K562 (cell line): ENCODE measurements around the gene E2F2. TPM values are rescaled to one million over a fixed set of nuclear protein-coding genes. Genes with fewer than 3 reads are reported as not detected.

Experiments used
- ATAC-seq: fragments of 200-7000 bp; cut with Tn5 transposase; 3 replicates; pipeline ENCODE4 v1.9.1; 2020; ENCODE audit warnings: moderate library complexity
- BruUV-seq: library from RNA; stranded (reverse); fragments of 400-500 nt; replicated peaks from 2 replicates; lab custom pipeline; 2021; lab: Mats Ljungman, UMichigan
- CTCF ChIA-PET: fragments of 300-600 bp; formaldehyde crosslinking; extraction: SDS; loops from one replicate; lab custom pipeline; 2021; ENCODE audit warnings: low intra/inter-chr PET ratio; lab: Yijun Ruan, JAX
- POLR2A ChIA-PET: fragments of 300-600, 350-650 bp; sonication (Branson Sonifier 250); formaldehyde crosslinking; extraction: SDS; loops from one replicate; lab custom pipeline; 2021; ENCODE audit warnings: antibody characterized with exemption, inconsistent platforms; lab: Yijun Ruan, JAX
- DNase-seq, 4 experiments: peaks; one replicate each; pipeline versions ENCODE4 v3.0.0 to v3.0.0-alpha.2; 2011 to 2018; ENCODE audit warnings: low spot score in 3 of 4, mixed read lengths in 3 of 4; ENCODE audit errors: extremely low read depth in 1 of 4
- FAIRE-seq: peaks from 2 replicates; lab custom pipeline; 2011; peaks lifted over from hg19 to GRCh38; lab: Jason Lieb, UNC
- H2AFZ ChIP-seq: 2 replicates; pipeline ENCODE4 v1.6.0; 2011; ENCODE audit warnings: low read depth, low read length, control low read depth, inconsistent platforms
- H3K27ac ChIP-seq: fragments of 200-600 bp; 3 replicates; pipeline ENCODE4 v1.8.0; 2011; ENCODE audit warnings: low read depth, mild to moderate bottlenecking, control low read depth, inconsistent platforms, low read length, moderate library complexity, mixed read lengths; ENCODE audit errors: extremely low read depth
- H3K27me3 ChIP-seq, 2 experiments: fragments of 300-600 bp in 1 of 2; 2 replicates in 1 of 2; 3 replicates in 1 of 2; pipeline versions ENCODE4 v1.6.0 to v1.8.0; 2011; ENCODE audit warnings: inconsistent platforms in 2 of 2, low read length in 2 of 2, mild to moderate bottlenecking in 1 of 2, mixed read lengths in 1 of 2, moderate library complexity in 1 of 2; ENCODE audit not compliant: control insufficient read depth in 2 of 2, insufficient read depth in 2 of 2
- H3K36me3 ChIP-seq: fragments of 300-600 bp; 3 replicates; pipeline ENCODE4 v1.8.0; 2011; ENCODE audit warnings: mild to moderate bottlenecking, low read length, inconsistent platforms; ENCODE audit not compliant: control insufficient read depth, insufficient read depth
- H3K4me1 ChIP-seq, 2 experiments: fragments of 200-600 bp in 1 of 2; replicated peaks in 1 of 2; 2 replicates in 1 of 2; 3 replicates in 1 of 2; pipeline versions ENCODE4 v1.5.1 to v1.8.0; 2011; ENCODE audit warnings: inconsistent platforms in 2 of 2, low read length in 2 of 2, mild to moderate bottlenecking in 1 of 2, mixed read lengths in 1 of 2, moderate library complexity in 1 of 2; ENCODE audit not compliant: control insufficient read depth in 2 of 2, insufficient read depth in 2 of 2
- H3K4me2 ChIP-seq: 2 replicates; pipeline ENCODE4 v1.6.1; 2011; ENCODE audit warnings: low read length, control low read depth, inconsistent platforms, mixed read lengths; ENCODE audit not compliant: insufficient read depth
- H3K4me3 ChIP-seq: fragments of 200-600 bp; sonication (generic), shearing (Covaris generic); 2 replicates; pipeline ENCODE4 v1.5.1; 2016; ENCODE audit warnings: control low read depth, inconsistent platforms
- H3K79me2 ChIP-seq: fragments of 200-600 bp; 3 replicates; pipeline ENCODE4 v1.8.0; 2011; ENCODE audit warnings: low read length, inconsistent platforms; ENCODE audit not compliant: control insufficient read depth, insufficient read depth
- H3K9ac ChIP-seq, 2 experiments: 2 replicates each; pipeline versions ENCODE4 v1.6.0 to v1.6.1; 2011; ENCODE audit warnings: low read depth in 2 of 2, low read length in 2 of 2, control low read depth in 1 of 2, inconsistent platforms in 1 of 2, mild to moderate bottlenecking in 1 of 2, mixed read lengths in 1 of 2; ENCODE audit not compliant: insufficient read depth in 1 of 2
- H3K9me1 ChIP-seq: one replicate; pipeline ENCODE4 v1.6.0; 2011; ENCODE audit warnings: inconsistent platforms, mild to moderate bottlenecking, low read length, moderate library complexity; ENCODE audit not compliant: control insufficient read depth, insufficient read depth
- H3K9me3 ChIP-seq: replicated peaks from 2 replicates; pipeline ENCODE4 v1.5.1; 2011; ENCODE audit warnings: low read depth, low read length, inconsistent platforms; ENCODE audit not compliant: control insufficient read depth, insufficient read depth
- H4K20me1 ChIP-seq: replicated peaks from 2 replicates; pipeline ENCODE4 v1.6.1; 2011; ENCODE audit warnings: low read length, inconsistent platforms, mixed read lengths; ENCODE audit not compliant: control insufficient read depth, insufficient read depth
- COPS2 ChIP-seq: fragments of 450-650 bp; conservative IDR thresholded peaks from 2 replicates; pipeline ENCODE4 v1.6.1; 2016; ENCODE audit warnings: mild to moderate bottlenecking, moderate library complexity
- EP400 ChIP-seq: fragments of 450-650 bp; IDR thresholded peaks from 2 replicates; pipeline ENCODE4 v1.6.1; 2017; ENCODE audit warnings: antibody characterized with exemption, mild to moderate bottlenecking, moderate library complexity
- MGA ChIP-seq: fragments of 450-650 bp; IDR thresholded peaks from 2 replicates; pipeline ENCODE4 v1.6.1; 2016; ENCODE audit warnings: mild to moderate bottlenecking, moderate library complexity
- MYBL2 ChIP-seq, 2 experiments: fragments of 450-650 bp in 1 of 2; sonication (generic) in 1 of 2; formaldehyde crosslinking in 1 of 2; IDR thresholded peaks; 2 replicates each; pipeline versions ENCODE4 v1.6.1 to v1.8.1; 2017 to 2022; ENCODE audit warnings: borderline replicate concordance in 1 of 2, inconsistent platforms in 1 of 2, low read depth in 1 of 2, mild to moderate bottlenecking in 1 of 2, missing genetic modification reagents in 1 of 2, moderate library complexity in 1 of 2
- NFXL1 ChIP-seq: fragments of 450-650 bp; formaldehyde crosslinking; IDR thresholded peaks from 2 replicates; pipeline ENCODE4 v1.4.0; 2021; ENCODE audit warnings: mild to moderate bottlenecking
- NRF1 ChIP-seq, 2 experiments: fragments of 450-650 bp; IDR thresholded peaks in 1 of 2; conservative IDR thresholded peaks in 1 of 2; 2 replicates each; pipeline ENCODE4 v1.6.1; 2014; ENCODE audit warnings: mild to moderate bottlenecking in 2 of 2
- THAP7 ChIP-seq: fragments of 250-450 bp; sonication (Bioruptor Pico); IDR thresholded peaks from 2 replicates; pipeline ENCODE4 v1.5.0; 2021
- ZC3H4 ChIP-seq: sonication (generic); formaldehyde crosslinking; IDR thresholded peaks from 2 replicates; pipeline ENCODE4 v1.9.0; 2021; ENCODE audit warnings: missing genetic modification reagents, borderline replicate concordance
- WGBS: fragments of 100-300 bp; shearing (Covaris generic); methylation state at CpG from one replicate; pipeline ENCODE4 v1.1.6; 2016; ENCODE audit warnings: low coverage, mixed read lengths; ENCODE audit not compliant: insufficient coverage; ENCODE audit errors: missing lambda C conversion rate; 5-methylcytosine and 5-hydroxymethylcytosine counted together
- in situ Hi-C: fragments of 300-500 bp; cut with MboI; formaldehyde crosslinking; loops from 4 replicates; pipeline ENCODE4 v1.15.0; 2018; ENCODE audit warnings: inconsistent platforms, mixed read lengths
- intact Hi-C: fragments of 100-400 bp; cut with micrococcal nuclease; formaldehyde crosslinking; loops from 2 replicates; pipeline ENCODE4 v1.14.2; 2022
- polyA plus RNA-seq, 8 experiments: library from polyadenylated mRNA; depleted of rRNA in 4 of 8; stranded (reverse) in 5 of 8; unstranded in 3 of 8; fragments of >200 nt; fragmentation: Nextera tagmentation in 2 of 8; fragmentation: Illumina TruSeq in 1 of 8; extraction: Ambion mirVana in 2 of 8; extraction: Trizol in 1 of 8; gene quantifications; 2 replicates each; pipeline versions ENCODE4 v1.2.1 to v1.2.3, GENCODE V29; 2011 to 2014; ENCODE audit warnings: inconsistent platforms in 1 of 8, missing spikeins in 1 of 8
- total RNA-seq, 7 experiments: library from RNA; depleted of rRNA in 6 of 7; stranded (reverse); fragments of >200 nt in 6 of 7; fragmentation: Illumina TruSeq in 2 of 7; extraction: Trizol in 2 of 7; gene quantifications; 2 replicates each; pipeline versions ENCODE4 v1.2.1 to v1.2.3, GENCODE V29; 2011 to 2021; ENCODE audit warnings: low replicate concordance in 1 of 7
- TF ChIP-seq, protein P1 (sequence below), 2 experiments: fragments of 450-650 bp in 1 of 2; sonication (generic) in 1 of 2; formaldehyde crosslinking in 1 of 2; IDR thresholded peaks in 1 of 2; conservative IDR thresholded peaks in 1 of 2; 2 replicates each; pipeline versions ENCODE4 v1.6.1 to v1.8.1; 2016 to 2023; ENCODE audit warnings: mild to moderate bottlenecking in 2 of 2, moderate library complexity in 2 of 2, inconsistent platforms in 1 of 2, missing genetic modification reagents in 1 of 2

Gene E2F2
- total and polyA plus RNA-seq, 9 of the 15 experiments (the other 6 are each of a cell fraction or from before 2014, with no cell fraction given) = 3.1 to 25.3 (median 11.4) TPM

GRCh38 chr1:23571465-23571864, 40.4 kb upstream of the E2F2 start:
- peaks cover 19 to 28% of the 10 kb centered on the region in 2 experiments for H3K4me1 ChIP-seq
- intact Hi-C loops = no loop called here
- H3K36me3 ChIP-seq = no peaks in the 10 kb centered on the region
- H3K27me3 ChIP-seq = no peaks in the 10 kb centered on the region; a peak in 1 of 5 replicates
- no peak overlapping the region for H2AFZ ChIP-seq
- H3K4me3 ChIP-seq = no peak overlapping the region
- ChIA-PET CTCF (no interaction called here), POLR2A (interaction anchor here (1.1 kb wide), 1 partner anchor 12 kb away, joined by 3 read pairs; the partner anchor contains the start of gene ID3)
- BruUV-seq = no TSS peak
- in situ Hi-C loops = no loop called here
- ATAC-seq = no peak
- no peak overlapping the region for H3K9ac ChIP-seq
- no peak overlapping the region for H3K4me2 ChIP-seq
- 6% methylated on average over 3 of the region's 3 CpGs for WGBS
- H4K20me1 ChIP-seq = no peaks in the 10 kb centered on the region
- no peaks in the 10 kb centered on the region for H3K79me2 ChIP-seq
- DNase-seq = no peak
- H3K9me3 ChIP-seq = no peaks in the 10 kb centered on the region
- no peak for FAIRE-seq
- no peaks in the 10 kb centered on the region for H3K9me1 ChIP-seq
- no peak overlapping the region for H3K27ac ChIP-seq
- TF ChIP-seq MYBL2 (IDR thresholded peaks at IDR 0.05; ENCODE audit: low read depth) = no peak
- no peak for TF ChIP-seq MYBL2 (CRISPR knock-in tag; IDR thresholded peaks at IDR 0.05; ENCODE audit: borderline replicate concordance)
- TF ChIP-seq COPS2 = no peak
- TF ChIP-seq EP400 = no peak
- no peak for TF ChIP-seq ZC3H4 (CRISPR knock-in tag)
- TF ChIP-seq, protein P1, sequence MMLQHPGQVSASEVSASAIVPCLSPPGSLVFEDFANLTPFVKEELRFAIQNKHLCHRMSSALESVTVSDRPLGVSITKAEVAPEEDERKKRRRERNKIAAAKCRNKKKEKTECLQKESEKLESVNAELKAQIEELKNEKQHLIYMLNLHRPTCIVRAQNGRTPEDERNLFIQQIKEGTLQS (IDR thresholded peaks at IDR 0.05) = no peak
- TF ChIP-seq, protein P1 (CRISPR knock-in tag; conservative IDR thresholded peaks at IDR 0.05) = no peak
- no peak for TF ChIP-seq THAP7 (CRISPR knock-in tag)
- TF ChIP-seq NFXL1 (CRISPR knock-in tag) = no peak
- no peak for TF ChIP-seq NRF1 (conservative IDR thresholded peaks at IDR 0.05 in 1 of 2, IDR thresholded peaks at IDR 0.05 in 1 of 2)
- TF ChIP-seq MGA = 0 out of 2 replicates have a peak, but pooled peaks have one; percentile 12
